ENCODE data around the gene MYPOP.

The MYPOP gene

GRCh38 chr19:45884682-45885555 is 17.5 kb downstream of the MYPOP start:
- TF ChIP-seq, protein P1, sequence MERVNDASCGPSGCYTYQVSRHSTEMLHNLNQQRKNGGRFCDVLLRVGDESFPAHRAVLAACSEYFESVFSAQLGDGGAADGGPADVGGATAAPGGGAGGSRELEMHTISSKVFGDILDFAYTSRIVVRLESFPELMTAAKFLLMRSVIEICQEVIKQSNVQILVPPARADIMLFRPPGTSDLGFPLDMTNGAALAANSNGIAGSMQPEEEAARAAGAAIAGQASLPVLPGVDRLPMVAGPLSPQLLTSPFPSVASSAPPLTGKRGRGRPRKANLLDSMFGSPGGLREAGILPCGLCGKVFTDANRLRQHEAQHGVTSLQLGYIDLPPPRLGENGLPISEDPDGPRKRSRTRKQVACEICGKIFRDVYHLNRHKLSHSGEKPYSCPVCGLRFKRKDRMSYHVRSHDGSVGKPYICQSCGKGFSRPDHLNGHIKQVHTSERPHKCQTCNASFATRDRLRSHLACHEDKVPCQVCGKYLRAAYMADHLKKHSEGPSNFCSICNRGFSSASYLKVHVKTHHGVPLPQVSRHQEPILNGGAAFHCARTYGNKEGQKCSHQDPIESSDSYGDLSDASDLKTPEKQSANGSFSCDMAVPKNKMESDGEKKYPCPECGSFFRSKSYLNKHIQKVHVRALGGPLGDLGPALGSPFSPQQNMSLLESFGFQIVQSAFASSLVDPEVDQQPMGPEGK (tag by site-specific recombination; IDR thresholded peaks at IDR 0.05): peak; percentile 50; the same call in 1 of the 2 replicates
- TF ChIP-seq ZNF792 (tag by site-specific recombination; IDR thresholded peaks at IDR 0.05) (no peak), SP2 (tag by site-specific recombination; IDR thresholded peaks at IDR 0.05) (peak; percentile 62), BCL11A (tag by site-specific recombination; IDR thresholded peaks at IDR 0.05; ENCODE audit: low read depth) (peak; percentile 25; the same call in 1 of the 2 replicates), EGR2 (tag by site-specific recombination; IDR thresholded peaks at IDR 0.05; ENCODE audit: low read depth) (peak; percentile 31; the same call in 1 of the 2 replicates), ZBTB20 (tag by site-specific recombination; IDR thresholded peaks at IDR 0.05) (peak; percentile 69; the same call in 1 of the 2 replicates), ZNF404 (tag by site-specific recombination; IDR thresholded peaks at IDR 0.05) (no peak), ZBTB48 (tag by site-specific recombination; IDR thresholded peaks at IDR 0.05) (peak; percentile 72), GLIS1 (tag by site-specific recombination; IDR thresholded peaks at IDR 0.05) (peak; percentile 70; the same call in 1 of the 2 replicates), ZBTB26 (tag by site-specific recombination; optimal IDR thresholded peaks at IDR 0.05) (no peak), ZNF324 (tag by site-specific recombination; IDR thresholded peaks at IDR 0.05) (no peak), ZFHX2 (tag by site-specific recombination; conservative IDR thresholded peaks at IDR 0.05) (peak; percentile 74), HIC1 (tag by site-specific recombination; IDR thresholded peaks at IDR 0.05) (peak; percentile 77), ZNF561 (tag by site-specific recombination; IDR thresholded peaks at IDR 0.05; ENCODE audit: borderline replicate concordance) (no peak), ZNF654 (tag by site-specific recombination; IDR thresholded peaks at IDR 0.05; ENCODE audit: low read depth) (no peak), GLIS2 (tag by site-specific recombination; IDR thresholded peaks at IDR 0.05) (peak; percentile 85), ZNF274 (IDR thresholded peaks at IDR 0.05; ENCODE audit: low read length) (no peak), ZNF274 (tag by site-specific recombination; IDR thresholded peaks at IDR 0.05; ENCODE audit: borderline replicate concordance) (no peak), SP3 (tag by site-specific recombination; IDR thresholded peaks at IDR 0.05) (0 out of 2 replicates have a peak, but pooled peaks have one; percentile 21), ZNF558 (tag by site-specific recombination; IDR thresholded peaks at IDR 0.05) (no peak), CTCF (tag by site-specific recombination; IDR thresholded peaks at IDR 0.05) (no peak), ZNF521 (tag by site-specific recombination; IDR thresholded peaks at IDR 0.05) (no peak), ZNF335 (tag by site-specific recombination; conservative IDR thresholded peaks at IDR 0.05) (peak; percentile 56), ZNF501 (tag by site-specific recombination; IDR thresholded peaks at IDR 0.05) (no peak), ZNF623 (tag by site-specific recombination; IDR thresholded peaks at IDR 0.05) (no peak), MZF1 (tag by site-specific recombination; IDR thresholded peaks at IDR 0.05; ENCODE audit: borderline replicate concordance) (no peak)
- TF ChIP-seq, protein P2, sequence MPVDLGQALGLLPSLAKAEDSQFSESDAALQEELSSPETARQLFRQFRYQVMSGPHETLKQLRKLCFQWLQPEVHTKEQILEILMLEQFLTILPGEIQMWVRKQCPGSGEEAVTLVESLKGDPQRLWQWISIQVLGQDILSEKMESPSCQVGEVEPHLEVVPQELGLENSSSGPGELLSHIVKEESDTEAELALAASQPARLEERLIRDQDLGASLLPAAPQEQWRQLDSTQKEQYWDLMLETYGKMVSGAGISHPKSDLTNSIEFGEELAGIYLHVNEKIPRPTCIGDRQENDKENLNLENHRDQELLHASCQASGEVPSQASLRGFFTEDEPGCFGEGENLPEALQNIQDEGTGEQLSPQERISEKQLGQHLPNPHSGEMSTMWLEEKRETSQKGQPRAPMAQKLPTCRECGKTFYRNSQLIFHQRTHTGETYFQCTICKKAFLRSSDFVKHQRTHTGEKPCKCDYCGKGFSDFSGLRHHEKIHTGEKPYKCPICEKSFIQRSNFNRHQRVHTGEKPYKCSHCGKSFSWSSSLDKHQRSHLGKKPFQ (tag by site-specific recombination; IDR thresholded peaks at IDR 0.05): no peak
- Histone ChIP-seq H3K36me3 (ENCODE audit: control insufficient read depth in 2 of 2, insufficient read depth in 1 of 2, low read length in 2 of 2) (peaks cover 0 to 16% of the 10 kb centered on the region in 2 experiments; a peak in 2 of 3 replicates), H3K4me3 (ENCODE audit: low read depth, low read length) (peak overlapping the region; percentile 65), H3K9me3 (ENCODE audit: control insufficient read depth, insufficient read depth, low read depth, low read length) (no peaks in the 10 kb centered on the region), H3K27ac (ENCODE audit: extremely low read depth, low read depth, low read length) (peak overlapping the region; percentile 93), H3K4me1 (ENCODE audit: control insufficient read depth, insufficient read depth, low read length) (peaks cover 13% of the 10 kb centered on the region)
- POLR2A ChIA-PET: interaction anchor here (0.5 to 4.1 kb wide), 7 partner anchors 17 to 111 kb away, joined by 3 to 46 read pairs (median 4); partner anchors contain the start of genes CCDC61, MYPOP and SYMPK
- CTCF ChIA-PET: interaction anchor here (0.5 to 8.8 kb wide), 5 partner anchors 19 to 379 kb away, joined by 3 to 91 read pairs (median 9); partner anchors contain the start of genes FOXA3 and SYMPK
